Activated CD8-positive, alpha-beta memory T cell treated with anti-CD3 and anti-CD28 coated beads for 4 hours (primary cell): ENCODE results near the gene FAM234B.
"Not testable (repeated sequence)": the region's sequence is repeated elsewhere in the genome, so short reads cannot be mapped to it uniquely, and the experiment has no call there.

Experiments
- DNase-seq, 2 donors: peaks; one replicate each; pipeline ENCODE4 v3.0.0-alpha.2; 2020; ENCODE audit warnings: low read depth in 2 of 2

The FAM234B gene

DNA sequence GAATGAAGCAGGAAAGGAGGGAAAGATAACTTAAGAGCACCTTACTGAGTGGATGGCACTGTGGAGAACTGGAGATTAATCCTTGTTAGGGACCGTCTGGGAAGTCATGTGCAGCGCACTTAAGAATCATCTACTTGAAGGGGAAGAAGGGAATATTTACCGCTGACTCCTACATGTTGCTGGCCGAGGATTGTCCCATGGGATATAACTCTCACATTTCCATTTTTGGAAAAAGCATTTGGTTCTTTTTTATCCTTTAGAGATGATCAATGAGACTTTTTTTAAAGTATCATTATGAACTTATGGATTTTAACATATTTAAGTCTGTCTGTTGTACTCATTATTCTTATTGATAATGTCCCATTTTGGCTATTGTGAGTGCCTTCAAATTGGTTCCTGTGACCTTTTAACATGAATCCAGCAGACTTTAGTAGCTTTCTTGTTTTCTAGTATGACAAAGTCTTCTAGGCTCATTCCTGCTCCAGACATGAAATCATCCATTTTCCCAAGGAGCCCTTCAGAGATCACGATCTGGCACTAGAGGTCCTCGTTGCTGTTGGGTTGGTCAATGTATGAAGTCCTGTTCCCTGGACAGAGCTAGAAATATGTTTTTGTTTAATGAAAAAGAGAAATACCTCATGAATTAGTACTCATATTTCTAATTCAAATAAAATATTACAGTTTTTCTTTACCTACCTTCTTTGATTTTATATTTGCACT is 20.2 kb upstream of the FAM234B start:
- no peak for DNase-seq

DNA sequence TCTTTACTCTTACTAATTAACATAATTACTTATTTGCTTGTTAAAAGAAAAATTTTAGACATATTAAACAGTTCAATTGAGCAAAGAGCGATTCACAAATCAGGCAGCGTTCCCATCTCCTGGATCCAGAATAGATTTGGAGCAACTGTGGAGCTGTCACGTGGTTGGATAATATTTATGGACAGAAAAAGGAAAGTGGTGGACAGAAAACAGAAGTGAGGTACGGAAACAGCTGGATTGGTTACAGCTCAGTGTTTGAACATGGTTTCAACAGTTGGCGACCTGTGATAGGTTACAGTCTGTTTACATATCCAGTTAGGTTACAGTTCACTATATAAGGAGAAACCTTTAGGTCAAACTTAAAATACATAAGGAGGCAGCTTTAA is 19.7 kb upstream of the FAM234B start:
- DNase-seq, result no peak

DNA sequence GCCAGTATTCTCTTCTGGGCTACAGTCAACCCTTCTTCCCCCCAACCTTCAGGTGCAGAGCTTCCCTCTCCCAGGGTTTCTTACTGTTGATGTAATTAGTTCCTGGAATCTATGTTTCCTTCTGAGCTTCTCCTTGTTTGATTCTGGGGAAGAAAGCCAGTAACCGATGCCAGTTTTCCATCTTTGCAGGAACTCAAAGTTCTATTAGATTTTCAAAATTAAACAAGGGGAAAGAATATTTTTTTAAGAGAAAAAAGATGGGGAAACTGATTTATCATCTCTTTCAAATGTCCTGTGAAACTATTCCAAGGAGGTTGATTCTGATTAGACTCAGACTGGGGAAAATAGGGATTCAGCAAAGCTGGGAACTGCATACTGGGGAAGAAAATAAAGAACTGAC is 17.9 kb upstream of the FAM234B start:
- no peak for DNase-seq

DNA sequence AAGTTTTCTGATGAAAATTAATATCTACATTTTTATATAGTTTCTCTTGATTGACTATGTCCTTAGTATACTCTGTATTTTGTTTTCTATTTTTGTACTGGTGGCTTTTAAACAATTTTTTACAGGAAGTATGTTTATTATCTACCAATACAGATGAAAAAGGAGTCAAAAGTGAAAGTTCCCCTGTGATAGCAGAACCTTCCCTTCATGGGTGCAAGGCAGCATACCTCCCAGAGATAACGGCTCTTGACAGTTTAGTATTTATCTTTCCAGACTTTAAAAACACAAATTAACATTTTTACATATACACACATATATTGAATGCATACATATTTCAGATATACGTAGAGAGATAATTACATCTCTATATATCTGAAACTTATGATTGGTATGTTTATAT is 17.1 kb upstream of the FAM234B start:
- no peak for DNase-seq

DNA sequence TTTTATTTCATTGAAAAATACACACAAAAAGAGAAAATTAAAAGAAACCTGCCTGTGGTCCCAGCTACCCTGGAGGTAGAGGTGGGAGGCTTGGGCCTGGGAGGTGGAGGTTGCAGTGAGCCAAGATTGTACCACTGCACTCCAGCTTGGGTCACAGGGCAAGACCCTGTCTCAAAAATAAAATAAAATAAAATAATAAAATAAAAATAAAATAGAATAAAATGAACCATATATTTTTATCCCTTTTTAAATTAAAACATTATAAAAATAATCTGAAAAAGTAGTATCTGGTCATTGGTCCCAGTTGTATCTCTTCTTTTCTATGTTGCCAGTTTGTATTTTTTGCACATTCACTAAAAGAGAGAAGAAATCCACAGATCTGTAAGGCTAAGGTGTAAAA is 16.7 kb upstream of the FAM234B start:
- DNase-seq, result no peak

DNA sequence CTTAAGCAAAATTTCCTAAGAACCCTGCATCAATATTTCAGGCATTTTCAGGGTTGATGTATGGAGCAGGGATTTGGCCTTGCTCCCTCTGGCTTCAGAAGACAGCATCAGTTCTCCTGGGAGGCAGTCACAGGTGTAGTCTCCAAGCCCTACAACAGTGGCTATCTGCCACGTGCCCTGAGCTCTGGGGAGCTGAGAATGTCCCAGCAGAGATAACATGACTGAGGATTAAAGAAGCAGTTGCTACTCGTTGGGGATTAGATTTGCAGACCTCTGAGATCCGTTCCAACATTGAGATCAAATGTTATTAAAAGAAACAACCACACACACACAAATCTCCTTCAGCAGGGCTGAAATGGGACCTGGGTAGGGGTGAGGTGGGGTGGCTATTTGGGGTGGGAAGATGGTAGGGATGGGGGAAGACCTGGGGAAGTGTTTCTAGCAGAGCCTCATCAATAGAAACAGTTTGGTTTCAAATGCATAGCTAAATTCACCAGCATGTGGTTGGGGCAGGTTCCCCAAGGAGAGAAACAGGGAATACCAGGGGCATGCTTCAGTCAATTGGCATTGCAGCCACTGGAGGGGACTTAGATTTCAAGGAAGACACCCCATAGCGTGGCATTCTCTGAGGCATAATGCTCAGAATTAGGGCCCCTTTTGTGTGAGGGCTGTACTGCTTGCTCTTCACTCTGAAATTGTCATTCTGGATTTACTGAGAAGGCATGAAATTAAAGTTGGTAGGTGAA is 15.2 kb upstream of the FAM234B start:
- no peak for DNase-seq

DNA sequence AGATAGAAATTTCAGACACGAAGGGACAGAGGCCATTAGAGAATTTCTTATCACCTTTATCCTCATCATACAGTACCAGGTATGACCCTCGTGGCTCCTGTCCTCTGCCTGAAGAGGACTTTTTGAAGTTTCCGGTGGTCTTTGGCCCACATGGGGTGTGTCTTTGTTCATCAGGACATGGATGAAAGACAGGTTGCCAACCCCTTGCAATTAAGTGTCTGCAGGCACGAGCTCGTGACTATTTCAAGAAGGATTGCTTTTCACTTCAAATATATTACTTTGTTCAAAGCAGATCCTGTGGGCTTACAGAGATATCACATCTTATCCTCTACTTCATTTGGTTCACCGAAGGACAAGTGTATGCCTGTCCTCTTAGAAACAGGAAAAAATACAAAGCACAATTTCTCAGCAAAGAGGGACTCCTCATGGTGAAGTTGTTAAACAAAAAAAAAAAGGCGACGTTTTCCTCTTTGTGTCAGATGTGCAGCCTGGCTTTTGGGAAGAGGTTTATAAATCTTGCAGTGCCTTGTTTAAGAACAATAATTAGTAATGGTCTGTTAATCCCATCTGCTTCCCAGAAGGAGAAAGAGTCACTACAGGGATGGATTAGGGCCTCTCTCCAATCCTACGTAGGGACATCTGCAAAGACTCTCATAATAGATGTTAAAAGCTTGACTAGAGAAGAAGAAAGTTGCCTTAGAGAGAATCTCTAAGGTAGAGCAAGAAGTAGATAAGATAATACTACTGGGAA is 13.5 kb upstream of the FAM234B start:
- DNase-seq, result no peak

DNA sequence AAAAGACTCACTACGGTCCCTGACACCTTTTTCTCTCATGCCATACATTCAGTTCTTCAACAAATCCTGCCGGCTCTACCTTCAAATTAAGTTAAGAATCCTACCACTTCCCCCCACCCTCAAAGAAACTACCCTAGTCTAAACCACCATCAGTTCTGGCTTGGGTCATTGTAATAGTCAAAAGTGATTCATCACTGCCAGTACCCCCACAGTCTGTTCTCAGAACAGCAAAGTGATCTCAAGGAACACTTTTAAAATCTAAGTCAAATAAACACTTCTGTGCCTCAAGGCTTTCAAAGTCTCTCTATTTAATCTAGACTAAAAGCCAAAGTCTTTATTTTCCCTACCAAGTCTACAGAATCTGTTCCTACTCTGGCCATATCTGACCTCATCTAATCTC is 12.0 kb upstream of the FAM234B start:
- DNase-seq, result no peak

DNA sequence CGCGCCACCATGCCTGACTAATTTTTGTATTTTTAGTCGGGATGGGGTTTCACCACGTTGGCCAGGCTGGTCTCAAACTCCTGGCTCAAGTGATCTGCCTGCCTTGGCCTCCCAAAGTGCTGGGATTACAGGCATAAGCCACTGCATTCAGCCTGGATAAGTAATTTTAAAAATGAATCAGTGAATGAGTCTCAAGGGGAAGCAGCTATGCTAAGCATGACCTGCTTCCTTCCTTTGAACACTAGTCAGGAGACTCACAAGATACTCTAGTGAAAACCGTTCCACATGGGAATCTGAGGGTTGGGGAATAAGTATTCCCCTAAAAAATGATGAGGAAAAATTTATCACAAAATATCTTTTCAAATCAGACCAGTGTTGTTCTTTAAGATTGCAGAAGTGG is 10.7 kb upstream of the FAM234B start:
- no peak for DNase-seq

DNA sequence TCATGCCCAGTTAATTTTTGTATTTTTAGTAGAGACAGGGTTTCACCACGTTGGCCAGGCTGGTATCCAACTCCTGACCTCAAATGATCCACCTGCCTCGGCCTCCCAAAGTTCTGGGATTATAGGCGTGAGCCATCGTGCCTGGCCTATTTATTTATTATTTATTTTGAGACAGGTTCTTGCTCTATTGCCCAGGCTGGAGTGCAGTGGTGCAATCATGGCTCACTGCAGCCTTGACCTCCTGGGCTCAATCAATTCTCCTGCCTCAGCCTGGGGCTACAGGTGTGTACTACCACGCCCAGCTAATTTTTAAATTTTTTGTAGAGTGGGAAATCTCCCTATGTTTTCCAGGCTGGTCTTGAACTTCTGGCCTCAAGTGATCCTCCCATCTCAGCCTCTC is 8.8 kb upstream of the FAM234B start:
- not testable (repeated sequence) for DNase-seq

DNA sequence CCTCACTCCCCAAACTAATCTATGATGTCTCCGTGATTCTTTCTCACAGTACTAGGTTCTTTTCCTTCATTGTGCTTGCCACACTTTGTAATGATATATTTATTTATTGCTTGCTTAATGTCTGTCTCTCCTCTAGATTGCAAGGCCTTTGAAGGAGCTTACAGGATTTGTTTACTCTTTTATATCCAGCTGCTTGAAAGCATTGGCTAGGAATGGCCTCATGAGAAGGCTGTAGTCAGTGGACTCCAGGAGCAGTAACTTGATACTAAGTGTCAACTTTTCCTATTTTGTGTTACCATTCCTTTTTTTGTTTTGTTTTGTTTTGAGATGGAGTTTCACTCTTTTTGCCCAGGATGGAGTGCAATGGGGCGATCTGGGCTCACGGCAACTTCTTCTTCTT is 7.3 kb upstream of the FAM234B start:
- DNase-seq, result no peak

DNA sequence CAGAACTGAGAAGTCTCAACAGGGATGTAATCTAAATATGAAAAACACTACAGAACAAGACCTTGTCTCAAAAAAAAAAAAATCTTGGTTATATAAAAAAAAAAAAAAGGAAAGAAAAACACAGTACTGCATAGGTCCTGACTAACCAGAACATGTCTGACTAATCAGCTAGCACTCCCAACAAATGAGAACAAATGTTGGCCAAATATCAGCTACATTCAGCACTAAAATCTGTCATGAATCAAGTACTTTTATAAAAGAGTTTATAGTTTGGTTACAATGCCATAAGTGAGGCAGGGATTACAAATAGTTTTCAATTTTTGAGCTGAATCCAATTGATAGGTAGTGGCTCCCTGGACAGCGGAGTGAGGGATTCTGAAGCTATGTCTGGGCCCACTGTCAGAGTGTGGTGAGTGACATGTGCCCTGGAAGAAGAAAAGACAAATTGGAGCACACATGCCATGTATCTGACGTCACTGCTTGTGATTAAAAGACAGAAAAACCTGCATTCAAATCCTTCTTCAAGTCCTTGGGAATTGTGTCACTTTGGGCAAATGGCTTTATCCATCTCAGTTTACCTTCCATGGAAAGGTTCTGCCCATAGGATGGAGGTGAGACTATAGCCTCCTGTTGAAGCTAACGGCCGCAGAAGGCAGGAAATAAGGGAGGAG is 5.6 kb upstream of the FAM234B start:
- no peak for DNase-seq

DNA sequence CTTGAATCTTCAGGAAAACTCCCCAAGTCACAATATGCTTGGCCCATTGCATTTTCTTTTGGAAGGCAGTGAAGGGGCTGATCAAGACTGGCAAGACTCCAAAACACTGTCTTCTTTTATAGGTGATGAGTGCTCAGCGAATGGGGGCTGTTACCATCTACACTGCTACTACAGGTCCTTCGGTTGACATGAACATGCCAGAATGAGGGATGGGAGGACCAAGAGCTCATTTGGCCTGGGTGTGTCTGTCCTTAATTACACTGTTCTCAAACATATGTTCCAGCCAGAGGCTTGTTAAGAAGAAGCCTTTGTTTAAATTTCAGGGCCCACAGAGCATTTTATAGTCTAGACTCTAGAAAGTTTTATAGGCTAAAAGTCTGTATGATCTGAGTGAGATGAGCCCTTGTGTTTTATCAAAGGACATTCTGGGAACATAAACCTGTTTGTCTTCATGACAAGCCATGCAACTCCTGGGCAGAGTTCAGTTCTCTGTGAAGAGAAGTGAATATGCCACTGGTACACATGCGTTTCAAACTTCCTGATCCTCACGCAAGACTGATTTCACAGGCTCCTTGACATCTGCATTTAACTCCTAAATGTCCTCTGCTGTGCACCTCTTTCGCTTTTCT is 4.7 kb upstream of the FAM234B start:
- no peak for DNase-seq

DNA sequence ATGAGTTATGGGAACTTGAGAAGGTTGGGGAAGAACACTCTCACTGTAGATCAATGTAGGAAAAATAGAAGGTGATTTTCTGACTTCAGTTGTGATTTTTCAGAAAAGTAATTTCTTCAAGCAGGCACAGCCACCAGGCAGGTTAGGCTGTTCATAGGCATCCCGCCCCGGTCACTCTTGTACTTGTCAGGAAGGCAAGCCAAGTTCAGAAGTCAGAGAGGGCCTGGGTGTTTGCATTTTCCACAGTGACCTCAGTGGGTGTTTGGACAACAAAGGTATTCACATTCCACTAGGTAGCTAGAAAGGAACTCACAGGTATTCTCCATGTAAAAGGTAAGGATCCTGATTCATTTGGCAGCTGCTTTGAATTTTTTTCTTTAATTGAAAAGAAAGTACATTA is 3.0 kb upstream of the FAM234B start:
- DNase-seq, result no peak

DNA sequence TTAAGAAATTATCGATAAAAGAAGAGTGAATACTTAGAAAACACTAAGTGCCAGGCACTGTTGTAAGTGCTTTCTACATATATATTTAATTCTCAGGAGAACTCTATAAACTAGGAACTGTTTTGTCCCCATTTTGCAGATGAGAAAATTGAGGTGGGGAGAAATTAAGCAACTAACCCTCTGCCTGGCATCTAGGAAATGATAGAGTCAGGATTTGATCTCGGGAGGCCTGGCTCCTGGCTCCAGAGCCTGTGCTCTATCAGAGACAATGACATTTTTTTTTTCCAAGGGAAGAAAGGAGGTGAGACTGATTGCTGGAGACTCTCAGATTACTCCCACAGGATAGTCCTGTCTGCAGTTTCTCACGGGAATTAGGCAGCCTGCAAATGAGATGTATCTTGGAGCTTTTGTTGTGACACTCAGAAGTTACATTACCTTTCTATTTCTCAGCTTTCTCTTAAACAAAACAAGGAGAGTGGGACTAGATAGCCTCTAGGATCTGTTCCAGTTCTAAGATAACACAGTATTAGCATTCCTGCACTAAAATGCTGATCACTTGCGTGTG is 1.4 kb upstream of the FAM234B start:
- DNase-seq, result no peak

DNA sequence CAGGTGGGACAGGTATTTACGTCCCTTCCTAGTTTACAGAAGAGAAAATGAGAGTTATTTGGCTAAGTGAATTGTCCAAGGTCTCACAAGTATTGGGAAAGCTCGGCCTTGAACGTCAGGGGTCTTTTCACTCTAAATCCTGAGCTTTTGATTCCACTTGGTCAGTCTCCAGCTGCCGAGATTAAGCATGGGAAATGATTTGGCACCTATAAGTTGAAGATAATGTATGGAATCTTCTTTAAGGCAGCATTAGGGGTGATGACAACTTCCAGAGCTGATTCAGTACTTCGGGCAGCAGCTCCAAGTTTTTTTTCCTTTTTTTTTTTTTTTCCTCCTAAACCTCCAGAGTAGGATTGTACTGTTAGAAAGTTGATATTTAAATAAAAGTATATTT is 722 bp downstream of the FAM234B start:
- DNase-seq, result no peak

DNA sequence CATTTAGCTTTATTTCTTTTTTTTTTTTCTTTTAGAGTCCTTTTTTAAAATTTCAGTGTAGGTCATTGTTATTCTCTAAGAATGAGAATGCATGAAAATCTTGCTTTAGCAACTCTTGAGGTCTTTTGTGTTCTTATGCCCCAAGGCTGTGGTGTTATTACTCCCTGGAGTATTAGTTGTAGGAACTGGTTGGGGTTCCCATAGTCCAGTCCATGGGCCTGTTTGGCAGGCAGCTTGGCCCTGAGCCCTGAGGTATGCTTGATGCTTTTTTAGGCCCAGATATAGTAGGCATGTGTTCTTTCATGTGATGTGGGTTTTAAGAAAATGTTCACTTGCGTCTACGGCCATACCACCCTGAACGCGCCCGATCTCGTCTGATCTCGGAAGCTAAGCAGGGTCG is 1.6 kb downstream of the FAM234B start:
- DNase-seq, result no peak

DNA sequence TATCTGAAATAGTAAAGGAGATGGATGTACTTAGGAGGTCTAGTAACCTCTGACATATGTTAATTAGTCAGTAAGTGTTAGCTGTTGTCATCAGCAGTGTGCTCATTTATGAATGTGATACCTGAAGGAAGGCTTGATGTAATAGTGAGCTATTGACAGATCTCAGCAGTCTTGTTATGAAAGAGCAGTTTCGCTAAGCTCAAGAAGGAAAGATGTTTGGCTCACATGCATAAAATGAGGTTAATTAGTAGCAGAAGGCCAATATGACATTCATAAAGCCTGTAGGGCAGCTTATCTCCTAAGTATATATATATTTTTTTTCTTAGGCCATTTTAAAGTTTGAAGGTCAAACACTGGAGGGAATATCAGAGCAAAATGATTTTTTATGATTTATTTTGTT is 2.8 kb downstream of the FAM234B start:
- DNase-seq, result no peak

DNA sequence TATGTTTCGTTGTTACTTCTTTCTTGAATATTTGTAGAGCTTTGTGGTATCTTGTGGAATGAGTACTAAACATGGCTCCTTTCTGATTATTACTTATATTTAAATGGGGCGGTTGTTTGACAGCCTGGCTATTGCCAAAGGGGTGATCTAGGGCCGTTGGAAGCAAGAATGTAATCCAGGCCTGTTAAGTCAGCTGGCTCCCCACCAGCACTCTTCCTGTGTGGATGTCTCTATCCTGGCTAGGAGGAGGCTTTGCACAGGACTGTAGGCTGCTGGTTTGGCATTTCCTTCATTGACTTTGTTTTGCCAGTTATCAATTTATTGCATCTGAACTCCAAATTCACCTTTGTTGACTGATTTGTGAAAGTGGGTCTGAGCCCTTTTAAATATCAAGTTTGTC is 5.6 kb downstream of the FAM234B start:
- no peak for DNase-seq

DNA sequence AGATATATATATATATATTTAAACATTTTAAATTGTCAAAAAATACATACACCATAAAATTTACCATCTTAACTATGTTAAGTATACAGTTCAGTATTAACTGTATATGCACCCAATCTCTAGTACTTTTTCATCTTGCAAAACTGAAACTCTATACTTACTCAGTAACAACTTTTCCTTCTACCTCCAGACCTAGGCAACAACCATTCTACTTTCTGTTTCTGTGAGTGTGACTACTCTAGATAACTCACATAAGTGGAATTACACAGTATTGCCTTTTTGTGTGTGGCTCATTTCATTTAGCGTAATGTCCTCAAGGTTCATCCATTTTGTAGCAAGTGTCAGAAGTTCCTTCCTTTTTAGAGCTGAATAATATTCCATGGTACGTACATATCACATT is 8.2 kb downstream of the FAM234B start:
- DNase-seq, result no peak

DNA sequence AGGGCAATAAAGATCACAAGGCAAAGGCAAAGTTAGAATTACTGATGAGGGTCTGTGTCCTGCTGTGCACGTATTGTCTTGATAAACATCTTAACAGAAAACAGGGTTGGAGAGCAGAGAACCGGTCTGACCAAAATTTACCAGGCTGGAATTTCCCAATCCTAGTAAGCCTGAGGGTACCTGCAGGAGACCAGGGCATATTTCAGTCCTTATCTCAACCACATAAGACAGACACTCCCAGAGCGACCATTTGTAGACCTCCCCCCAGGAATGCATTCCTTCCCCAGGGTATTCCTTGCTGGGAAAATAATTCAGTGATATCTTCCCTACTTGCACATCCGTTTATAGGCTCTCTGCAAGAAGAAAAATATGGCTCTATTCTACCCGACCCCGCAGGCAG is 9.4 kb downstream of the FAM234B start:
- not testable (repeated sequence) for DNase-seq

DNA sequence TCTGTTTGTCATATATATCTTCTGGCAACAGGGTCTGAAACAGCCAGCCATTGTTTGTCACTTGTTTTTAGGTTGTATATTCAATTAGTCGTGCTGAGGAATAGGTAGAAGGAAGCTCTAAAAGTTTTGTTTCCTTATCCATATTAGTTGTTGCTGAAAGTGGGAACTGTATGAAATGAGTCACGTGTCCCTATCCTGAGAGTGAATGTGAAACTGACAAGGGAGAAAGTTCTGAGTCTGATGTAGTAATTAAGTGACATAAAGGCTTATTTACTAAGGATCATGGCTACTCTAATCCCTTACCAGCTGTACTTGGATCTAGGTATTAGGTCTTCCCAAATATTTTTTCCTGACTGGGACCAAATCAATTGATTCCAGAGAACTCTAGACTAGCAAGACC is 16.4 kb downstream of the FAM234B start:
- no peak for DNase-seq
